Kidney epithelial cell (primary cell): ENCODE data around the gene TMEM217. TPM values are rescaled to one million over a fixed set of nuclear protein-coding genes. Genes with fewer than 3 reads are reported as not detected.

ENCODE experiments used
- DNase-seq: peaks from one replicate; pipeline ENCODE4 v3.0.0-alpha.2; 2010; ENCODE audit warnings: low read depth
- H3K27me3 ChIP-seq: 2 replicates; pipeline ENCODE4 v1.6.0; 2011; ENCODE audit warnings: low read length; ENCODE audit not compliant: control insufficient read depth, insufficient read depth
- H3K36me3 ChIP-seq: 2 replicates; pipeline ENCODE4 v1.5.1; 2011; ENCODE audit warnings: low read length; ENCODE audit not compliant: control insufficient read depth, insufficient read depth
- H3K4me3 ChIP-seq: 2 replicates; pipeline ENCODE4 v1.5.1; 2011; ENCODE audit warnings: low read depth, mild to moderate bottlenecking, control low read depth, low read length
- CTCF ChIP-seq: IDR thresholded peaks from 2 replicates; pipeline ENCODE4 v1.5.1; 2011; ENCODE audit warnings: mild to moderate bottlenecking, moderate library complexity, low read length, control low read depth, inconsistent platforms; ENCODE audit not compliant: insufficient read depth, poor library complexity, severe bottlenecking
- total RNA-seq: library from RNA; depleted of rRNA; stranded (reverse); fragments of >200 nt; gene quantifications from 2 replicates; pipeline ENCODE4 v1.2.3, GENCODE V29; 2015

TMEM217 gene
- total RNA-seq, 1 donor from 2014 or later, result 2.0 TPM

- Histone ChIP-seq H3K27me3 (no peaks in the 10 kb centered on the region), H3K4me3 (no peak overlapping the region), H3K36me3 (no peaks in the 10 kb centered on the region)
- DNase-seq, result no peak
- TF ChIP-seq CTCF, result no peak
Measured at GRCh38 chr6:37289931-37290330, 32.0 kb upstream of the TMEM217 start.

GRCh38 chr6:37288247-37288646 lies 30.3 kb upstream of the TMEM217 start:
- H3K4me3 ChIP-seq, result no peak overlapping the region
- peaks cover 4% of the 10 kb centered on the region for H3K36me3 ChIP-seq
- no peak for TF ChIP-seq CTCF
- H3K27me3 ChIP-seq, result no peaks in the 10 kb centered on the region
- no peak for DNase-seq

GRCh38 chr6:37287519-37288157 lies 29.7 kb upstream of the TMEM217 start:
- no peak for DNase-seq
- Histone ChIP-seq H3K4me3 (no peak overlapping the region), H3K36me3 (peaks cover 4% of the 10 kb centered on the region), H3K27me3 (no peaks in the 10 kb centered on the region)
- no peak for TF ChIP-seq CTCF

- TF ChIP-seq CTCF, result no peak
- DNase-seq, result peak; percentile 56
- H3K4me3 ChIP-seq, result no peak overlapping the region
- no peaks in the 10 kb centered on the region for H3K27me3 ChIP-seq
- H3K36me3 ChIP-seq, result peaks cover 4% of the 10 kb centered on the region
Measured at GRCh38 chr6:37285861-37286311, 27.9 kb upstream of the TMEM217 start.

GRCh38 chr6:37284781-37285180 lies 26.8 kb upstream of the TMEM217 start:
- TF ChIP-seq CTCF, result no peak
- DNase-seq, result no peak
- peaks cover 4% of the 10 kb centered on the region for H3K36me3 ChIP-seq

GRCh38 chr6:37283671-37284151 lies 25.8 kb upstream of the TMEM217 start:
- no peak for DNase-seq
- no peak overlapping the region for H3K4me3 ChIP-seq
- H3K27me3 ChIP-seq, result no peaks in the 10 kb centered on the region
- no peak for TF ChIP-seq CTCF
- H3K36me3 ChIP-seq, result peaks cover 4% of the 10 kb centered on the region

More at GRCh38 chr6:37284781-37285180, 26.8 kb upstream of the TMEM217 start:
- Histone ChIP-seq H3K27me3 (no peaks in the 10 kb centered on the region), H3K4me3 (no peak overlapping the region)
